NCI-H1417 (cell line): ENCODE results near the gene MST1R.
A peak's percentile ranks its signal among the peaks of the same experiment; 100 is the strongest.
"Not testable (repeated sequence)": the region's sequence is repeated elsewhere in the genome, so short reads cannot be mapped to it uniquely, and the experiment has no call there.

ENCODE experiments used
- DNase-seq, 3 experiments: peaks; one replicate each; lab custom pipeline; 2025; lab: John Stamatoyannopoulos, UW

Gene MST1R

DNA sequence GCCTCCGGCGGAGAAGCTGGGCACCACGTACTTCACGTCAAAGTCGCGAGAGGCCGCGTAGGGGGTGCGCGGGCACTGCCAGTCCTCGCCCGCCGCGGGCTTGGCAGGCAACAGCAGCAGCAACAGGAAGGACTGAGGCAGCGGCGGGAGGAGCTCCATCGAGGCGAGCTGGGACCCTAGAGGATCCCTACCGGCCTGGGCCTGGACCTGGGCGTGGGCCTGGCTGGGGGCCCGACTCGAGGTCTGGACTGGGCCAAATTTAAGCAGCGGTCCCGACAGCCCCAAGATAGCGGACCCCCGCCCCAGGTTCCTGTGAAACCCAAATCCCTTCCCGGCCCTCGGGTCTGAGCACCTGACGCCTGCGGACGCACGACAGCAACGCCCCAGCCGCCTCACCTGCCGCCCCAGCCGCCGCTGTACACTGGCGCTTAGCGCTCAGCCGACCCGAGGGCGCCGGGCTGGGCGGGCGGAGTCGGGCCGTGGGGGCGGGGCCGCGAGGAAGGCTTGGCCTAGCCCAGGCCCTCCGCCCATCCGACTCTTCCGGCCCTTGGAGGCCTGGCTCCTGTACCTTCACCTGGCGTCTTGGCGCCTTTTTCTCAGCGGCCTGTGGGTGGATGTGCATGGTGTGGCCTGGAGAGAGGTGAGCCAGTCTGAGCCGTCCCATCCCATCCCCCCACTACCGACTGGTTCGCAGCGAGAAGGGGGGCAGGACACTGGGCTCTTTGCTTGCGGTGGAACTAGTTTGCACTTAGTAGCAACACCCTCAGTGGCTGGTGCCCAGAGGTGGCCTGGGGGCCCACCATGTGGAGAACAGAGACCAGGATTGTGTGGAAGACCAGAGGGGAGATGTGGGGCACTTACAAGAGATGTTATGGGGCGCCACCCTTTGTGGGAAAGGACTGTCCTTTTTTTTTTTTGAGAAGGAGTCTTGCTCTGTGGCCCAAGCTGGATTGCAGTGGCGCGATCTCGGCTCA lies at the start of gene MST1R:
Gene MST1R, minus strand, starts transcription at position 423 of the 974 bp plus-strand sequence. Its CDS starts 264 bp downstream, at position 159.
- DNase-seq: peak in 2 of 3 experiments; percentile 1 to 88

GRCh38 chr3:49952924-49953323 lies 49.3 kb upstream of the MST1R start:
- no peak for DNase-seq

GRCh38 chr3:49942651-49943050 lies 39.0 kb upstream of the MST1R start:
- no peak for DNase-seq

GRCh38 chr3:49940667-49941249 lies 37.1 kb upstream of the MST1R start:
- peak in 1 of 3 experiments; percentile 9 for DNase-seq

- peak; percentile 92 to 95 (median 92) for DNase-seq
These were observed 36.4 kb upstream of the MST1R start, which contains the start of gene RBM6 for GRCh38 chr3:49939858-49940666. Gene RBM6 (plus strand): TSS chr3:49940150. CDS start chr3:49962642, 22,492 bp downstream.

DNA sequence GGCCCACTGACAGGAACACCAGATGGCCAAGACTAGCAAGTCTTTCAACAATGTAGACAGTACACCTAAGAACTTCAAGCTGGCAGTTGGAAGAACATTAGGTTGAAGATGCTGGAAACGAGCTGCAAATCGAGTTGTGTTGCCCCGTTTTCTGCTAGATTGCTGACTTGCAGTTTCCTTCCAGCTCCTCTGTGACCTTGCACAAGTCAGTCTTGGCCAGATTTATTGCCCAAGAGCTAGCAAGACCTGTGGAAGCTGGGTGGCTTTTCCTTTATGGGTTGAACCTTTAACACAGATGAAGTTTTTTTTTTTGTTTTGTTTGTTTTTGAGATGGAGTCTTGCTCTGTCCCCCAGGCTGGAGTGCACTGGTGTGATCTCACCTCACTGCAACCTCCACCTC lies 33.4 kb upstream of the MST1R start:
- no peak for DNase-seq

- DNase-seq: not testable (repeated sequence)
These were observed 28.6 kb upstream of the MST1R start for GRCh38 chr3:49932281-49932680.

- DNase-seq: peak; percentile 2 to 15 (median 4)
These were observed 27.2 kb upstream of the MST1R start for GRCh38 chr3:49930922-49931321.

- no peak for DNase-seq
These were observed 26.6 kb upstream of the MST1R start for GRCh38 chr3:49930168-49930690.

DNA sequence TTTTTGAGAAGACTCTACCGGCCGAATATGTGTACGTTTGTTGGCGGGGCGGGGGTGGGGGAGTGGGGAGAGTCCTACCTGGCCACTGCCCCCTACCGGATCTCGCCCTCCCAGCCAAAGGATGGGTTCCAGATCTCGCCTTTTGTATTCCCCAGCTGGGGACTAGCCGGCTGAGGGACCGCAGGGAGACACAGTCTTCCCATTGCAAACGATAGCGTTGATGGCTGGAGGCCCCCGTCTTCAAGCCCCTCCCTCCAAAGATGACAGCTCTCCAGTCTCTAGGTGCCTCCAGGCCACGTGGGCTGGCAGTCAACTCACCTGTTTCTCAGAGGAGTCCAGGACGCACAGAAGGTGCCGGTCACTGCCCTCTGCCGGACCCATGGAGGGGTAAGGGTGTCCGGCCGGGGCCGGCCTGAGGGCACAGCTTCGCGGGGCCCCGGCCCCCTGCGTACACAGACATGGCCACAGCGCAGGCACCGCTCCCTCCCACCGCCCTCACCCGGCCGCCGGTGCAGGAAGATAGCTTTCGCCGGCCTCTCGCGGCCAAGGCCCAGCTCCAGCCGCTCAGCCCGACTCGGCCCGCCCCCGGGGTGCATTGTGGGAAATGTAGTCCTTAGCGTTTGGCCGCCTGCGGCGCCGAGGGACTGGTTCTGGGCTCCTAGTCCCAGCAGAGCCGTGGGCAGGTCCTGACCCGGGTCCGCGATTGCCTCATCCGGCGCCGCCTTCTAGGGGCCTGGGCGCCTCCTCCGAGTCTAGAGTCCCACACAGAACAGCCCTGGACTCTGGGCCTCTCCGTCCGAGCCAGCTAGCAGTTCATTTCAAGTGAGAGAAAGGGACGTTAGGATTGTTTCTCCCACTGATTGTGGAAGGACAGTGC lies 25.9 kb upstream of the MST1R start, which contains the start of gene MON1A:
Gene MON1A, minus strand, starts transcription at position 521 of the 877 bp plus-strand sequence. CDS start 16,465 bp downstream, outside the sequence.
- peak; percentile 73 to 87 (median 86) for DNase-seq

DNA sequence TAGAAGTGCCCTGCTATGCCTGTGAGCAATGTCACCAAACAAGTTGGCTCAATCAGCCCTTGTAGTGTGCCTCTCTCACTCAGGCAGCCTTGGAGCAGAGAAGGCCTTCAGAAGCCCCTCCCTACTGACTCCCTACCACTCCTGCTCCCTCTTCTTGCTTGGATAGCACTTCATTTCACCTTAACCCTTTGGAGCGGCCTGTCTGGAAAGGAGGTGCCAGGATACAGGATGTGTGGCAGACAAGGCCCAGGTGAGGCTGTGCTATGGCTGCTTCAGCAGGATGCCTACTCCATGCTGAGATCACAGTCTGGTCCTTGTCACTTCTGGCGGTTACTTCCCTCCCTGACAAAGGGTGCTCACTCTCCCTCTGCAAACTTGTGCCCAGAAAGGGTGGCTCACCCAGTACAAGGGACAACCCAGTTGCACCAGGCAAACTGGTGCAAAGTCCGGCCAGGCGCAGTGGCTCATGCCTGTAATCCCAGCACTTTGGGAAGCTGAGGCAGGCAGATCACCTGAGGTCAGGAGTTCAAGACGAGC lies 24.9 kb upstream of the MST1R start:
- DNase-seq: no peak

GRCh38 chr3:49927798-49928197 lies 24.1 kb upstream of the MST1R start:
- no peak for DNase-seq

- no peak for DNase-seq
These were observed 22.6 kb upstream of the MST1R start for GRCh38 chr3:49926117-49926728.

GRCh38 chr3:49925485-49925884 lies 21.8 kb upstream of the MST1R start:
- DNase-seq: no peak

GRCh38 chr3:49924683-49925082 lies 21.0 kb upstream of the MST1R start:
- DNase-seq: no peak

DNA sequence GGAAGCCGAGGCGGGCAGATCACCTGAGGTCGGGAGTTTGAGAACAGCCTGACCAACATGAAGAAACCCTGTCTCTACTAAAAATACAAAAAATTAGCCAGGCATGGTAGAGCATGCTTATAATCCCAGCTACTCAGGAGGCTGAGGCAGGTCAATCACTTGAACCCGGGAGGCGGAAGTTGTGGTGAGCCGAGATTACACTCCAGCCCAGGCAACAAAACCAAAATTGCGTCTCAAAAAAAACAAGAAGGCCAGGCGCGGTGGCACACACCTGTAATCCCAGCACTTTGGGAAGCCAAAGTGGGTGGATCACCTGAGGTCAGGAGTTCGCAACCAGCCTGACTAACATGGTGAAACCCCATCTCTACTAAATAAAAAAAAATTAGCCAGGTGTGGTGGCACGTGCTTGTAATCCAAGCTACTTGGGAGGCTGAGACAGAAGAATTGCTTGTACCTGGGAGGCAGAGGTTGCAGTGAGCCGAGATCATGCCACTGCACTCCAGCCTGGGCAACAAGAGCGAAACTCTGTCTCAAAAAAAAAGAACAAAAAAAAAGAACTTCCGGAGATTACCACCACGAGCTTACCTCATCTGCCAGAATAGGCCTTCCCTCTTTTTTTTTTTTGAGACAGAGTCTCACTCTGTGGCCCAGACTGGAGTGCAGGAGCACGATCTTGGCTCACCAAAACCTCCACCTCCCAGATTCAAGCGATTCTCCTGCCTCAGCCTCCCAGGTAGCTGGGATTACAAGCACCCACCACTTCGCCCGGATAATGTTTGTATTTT lies 14.3 kb upstream of the MST1R start:
- DNase-seq: not testable (repeated sequence)

DNA sequence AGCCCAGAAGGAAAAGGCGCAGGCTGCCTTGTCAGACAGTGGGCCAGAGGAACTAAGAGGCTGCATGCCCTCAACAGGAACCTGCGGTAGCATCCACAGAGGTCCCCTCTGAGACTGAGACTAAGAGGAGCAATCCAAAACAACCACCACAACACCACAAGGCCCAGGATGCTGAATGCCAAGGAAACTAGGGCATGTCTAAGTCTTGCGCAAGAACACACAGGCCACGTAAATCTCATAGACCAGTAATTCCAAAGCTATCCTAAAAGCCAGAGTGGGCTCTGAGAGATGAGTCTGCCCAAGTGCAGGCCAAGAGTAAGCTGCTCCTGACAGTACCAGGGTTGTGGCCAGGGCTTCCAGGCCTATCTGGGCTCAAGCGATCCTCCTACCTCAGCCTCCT lies 13.0 kb upstream of the MST1R start:
- DNase-seq: no peak

DNA sequence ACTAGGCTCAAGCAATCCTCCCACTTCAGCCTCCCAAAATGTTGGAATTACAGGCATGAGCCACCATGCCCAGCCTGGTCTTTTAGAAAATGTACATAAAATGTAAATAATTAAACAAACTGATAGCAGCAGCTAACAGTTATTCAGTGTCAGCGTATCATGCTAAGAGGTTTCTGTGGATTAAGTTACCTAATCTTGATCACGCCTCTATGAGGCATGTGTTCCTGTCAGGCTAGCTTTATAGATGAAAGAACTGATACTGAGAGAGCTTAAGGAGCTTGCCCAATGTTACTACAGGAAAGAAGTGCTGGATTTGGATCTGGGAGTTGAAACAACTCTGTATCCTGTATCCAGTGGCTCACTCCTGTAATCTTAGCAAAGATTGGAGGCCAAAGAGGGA lies 11.2 kb upstream of the MST1R start:
- no peak for DNase-seq

DNA sequence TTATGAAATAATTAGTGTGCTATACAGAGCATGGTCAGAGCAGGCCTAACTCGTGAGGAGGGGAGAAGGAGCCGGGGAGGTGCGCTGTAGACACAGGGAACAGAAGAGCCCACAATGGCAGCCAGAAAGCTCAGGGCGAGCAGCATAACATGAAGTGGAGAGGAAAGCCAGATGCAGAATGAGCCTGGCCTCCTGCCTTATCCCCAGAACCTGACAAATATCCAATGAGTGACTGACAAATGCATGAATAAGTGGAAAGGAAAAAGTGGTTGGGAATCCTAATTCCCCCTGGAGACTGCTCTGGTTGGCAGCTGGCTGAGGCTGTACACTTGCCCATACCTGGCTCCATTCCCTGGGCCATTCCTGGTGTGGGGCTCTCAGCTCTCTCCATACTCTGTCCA lies 9.2 kb upstream of the MST1R start:
- peak in 1 of 3 experiments; percentile 71 for DNase-seq
